ENCODE measurements around the gene TMEM131L.
"Not testable (repeated sequence)": the region's sequence is repeated elsewhere in the genome, so short reads cannot be mapped to it uniquely, and the experiment has no call there.

The TMEM131L gene

DNA sequence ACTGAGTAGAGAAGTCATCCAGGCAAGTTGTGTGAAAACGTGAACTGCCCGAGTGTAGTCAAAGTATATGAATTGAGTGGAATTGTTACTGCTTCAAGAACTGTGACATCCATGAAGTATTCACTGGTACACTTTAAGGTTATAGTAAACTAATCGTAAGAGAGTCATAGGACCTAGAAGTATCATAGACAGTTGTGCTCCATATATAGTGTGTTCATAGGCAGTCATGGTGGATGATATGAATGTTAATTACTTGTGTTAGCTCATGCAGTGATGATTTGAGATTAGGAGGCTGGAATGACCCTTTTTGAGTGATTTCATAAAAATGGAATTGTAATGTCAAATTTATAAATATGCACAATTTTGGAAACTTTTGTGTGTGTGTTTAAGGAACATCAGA is 136.6 kb downstream of the TMEM131L start:
- H2BK5ac ChIP-seq (ENCODE audit: low read depth, low read length, poor library complexity, severe bottlenecking) = no peak overlapping the region
- H2BK12ac ChIP-seq (ENCODE audit: low read length in 2 of 2) = no peak overlapping the region
- peaks cover under 1% of the 10 kb centered on the region for H3K4me1 ChIP-seq (ENCODE audit: control insufficient read depth, insufficient read depth, low read depth, low read length)
- no peak overlapping the region for H3K27ac ChIP-seq (ENCODE audit: low read length, poor library complexity, severe bottlenecking)
- DNase-seq = no peak
- no peaks in the 10 kb centered on the region for H3K9me3 ChIP-seq (ENCODE audit: control insufficient read depth, low read length)
- H2BK15ac ChIP-seq (ENCODE audit: low read depth, poor library complexity, severe bottlenecking) = no peak overlapping the region
- WGBS = 99% methylated on average over 3 of the region's 3 CpGs
- H3K18ac ChIP-seq (ENCODE audit: low read depth in 1 of 2, low read length in 2 of 2) = no peak overlapping the region
- H2AK5ac ChIP-seq (ENCODE audit: low read length, severe bottlenecking) = no peak overlapping the region
- no peak overlapping the region for H3K23ac ChIP-seq (ENCODE audit: low read length in 2 of 2)
- no peak overlapping the region for H3K4ac ChIP-seq (ENCODE audit: low read depth in 1 of 2, low read length in 2 of 2)
- H3K79me1 ChIP-seq (replicated peaks; ENCODE audit: low read length, poor library complexity, severe bottlenecking) = no peaks in the 10 kb centered on the region
- no peak overlapping the region for H3K14ac ChIP-seq (ENCODE audit: low read length in 2 of 2)
- no peak overlapping the region for H4K8ac ChIP-seq (ENCODE audit: low read length)
- no peak overlapping the region for H2AFZ ChIP-seq (ENCODE audit: low read depth, low read length)
- no peak overlapping the region for H2BK120ac ChIP-seq (ENCODE audit: low read depth, low read length)
- no peaks in the 10 kb centered on the region for H3K27me3 ChIP-seq (ENCODE audit: control insufficient read depth in 1 of 2, insufficient read depth in 1 of 2, low read length in 2 of 2)
- peaks cover 14 to 32% of the 10 kb centered on the region in 2 experiments for H3K36me3 ChIP-seq (ENCODE audit: control insufficient read depth in 1 of 2, insufficient read depth in 2 of 2, low read depth in 1 of 2, low read length in 2 of 2)
- H4K91ac ChIP-seq (ENCODE audit: low read length) = no peak overlapping the region
- no peak overlapping the region for H3K9ac ChIP-seq (ENCODE audit: low read length)
- H3K4me2 ChIP-seq (ENCODE audit: low read length, poor library complexity, severe bottlenecking) = no peak overlapping the region
- H3K4me3 ChIP-seq (ENCODE audit: insufficient read depth in 1 of 2, low read depth in 1 of 2, low read length in 2 of 2) = no peak overlapping the region

DNA sequence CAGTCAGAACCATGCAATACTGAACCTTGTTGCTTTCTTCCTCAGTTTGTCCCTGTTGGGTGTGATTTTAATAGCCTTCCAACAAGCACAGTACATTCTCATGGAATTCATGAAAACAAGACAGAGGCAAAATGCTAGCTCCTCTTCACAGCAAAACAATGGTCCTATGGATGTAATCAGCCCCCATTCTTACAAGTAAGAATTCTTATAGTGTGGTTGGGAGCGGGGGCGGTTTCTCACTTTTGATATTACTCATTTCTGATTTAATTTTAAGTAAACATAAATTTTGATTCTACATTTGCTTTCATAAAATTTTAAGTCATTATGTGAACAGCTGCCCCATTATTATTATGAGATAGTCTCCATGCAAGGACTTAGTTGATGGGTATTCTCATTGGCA is 137.1 kb downstream of the TMEM131L start:
- no peak overlapping the region for H2BK15ac ChIP-seq (ENCODE audit: low read depth, poor library complexity, severe bottlenecking)
- no peak overlapping the region for H3K23ac ChIP-seq (ENCODE audit: low read length in 2 of 2)
- H3K9me3 ChIP-seq (ENCODE audit: control insufficient read depth, low read length) = no peaks in the 10 kb centered on the region
- no peak overlapping the region for H2BK5ac ChIP-seq (ENCODE audit: low read depth, low read length, poor library complexity, severe bottlenecking)
- H3K4ac ChIP-seq (ENCODE audit: low read depth in 1 of 2, low read length in 2 of 2) = no peak overlapping the region
- peaks cover 2% of the 10 kb centered on the region for H3K4me1 ChIP-seq (ENCODE audit: control insufficient read depth, insufficient read depth, low read depth, low read length)
- no peak overlapping the region for H4K91ac ChIP-seq (ENCODE audit: low read length)
- H3K4me2 ChIP-seq (ENCODE audit: low read length, poor library complexity, severe bottlenecking) = no peak overlapping the region
- no peak overlapping the region for H2BK120ac ChIP-seq (ENCODE audit: low read depth, low read length)
- H3K18ac ChIP-seq (ENCODE audit: low read depth in 1 of 2, low read length in 2 of 2) = no peak overlapping the region
- H2AFZ ChIP-seq (ENCODE audit: low read depth, low read length) = no peak overlapping the region
- H4K8ac ChIP-seq (ENCODE audit: low read length) = no peak overlapping the region
- H3K9ac ChIP-seq (ENCODE audit: low read length) = no peak overlapping the region
- no peaks in the 10 kb centered on the region for H3K27me3 ChIP-seq (ENCODE audit: control insufficient read depth in 1 of 2, insufficient read depth in 1 of 2, low read length in 2 of 2)
- H3K79me1 ChIP-seq (replicated peaks; ENCODE audit: low read length, poor library complexity, severe bottlenecking) = no peaks in the 10 kb centered on the region
- H2AK5ac ChIP-seq (ENCODE audit: low read length, severe bottlenecking) = no peak overlapping the region
- no peak overlapping the region for H2BK12ac ChIP-seq (ENCODE audit: low read length in 2 of 2)
- peaks cover 14 to 32% of the 10 kb centered on the region in 2 experiments for H3K36me3 ChIP-seq (ENCODE audit: control insufficient read depth in 1 of 2, insufficient read depth in 2 of 2, low read depth in 1 of 2, low read length in 2 of 2)
- H3K4me3 ChIP-seq (ENCODE audit: insufficient read depth in 1 of 2, low read depth in 1 of 2, low read length in 2 of 2) = no peak overlapping the region
- WGBS = no CpG with 5 or more reads among the region's 2 CpGs
- no peak overlapping the region for H3K14ac ChIP-seq (ENCODE audit: low read length in 2 of 2)
- DNase-seq = no peak
- no peak overlapping the region for H3K27ac ChIP-seq (ENCODE audit: low read length, poor library complexity, severe bottlenecking)

DNA sequence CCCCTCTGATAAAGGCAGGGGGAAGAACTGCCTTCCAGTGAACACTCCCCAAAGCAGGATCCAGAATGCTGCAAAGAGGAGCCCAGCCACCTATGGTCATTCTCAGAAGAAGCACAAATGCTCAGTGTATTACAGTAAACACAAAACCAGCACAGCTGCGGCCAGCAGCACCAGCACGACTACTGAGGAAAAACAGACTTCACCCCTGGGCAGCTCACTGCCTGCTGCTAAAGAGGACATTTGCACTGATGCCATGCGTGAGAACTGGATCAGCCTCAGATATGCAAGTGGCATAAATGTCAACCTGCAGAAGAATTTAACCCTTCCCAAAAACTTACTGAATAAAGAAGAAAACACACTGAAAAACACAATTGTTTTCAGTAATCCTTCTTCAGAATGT is 137.7 kb downstream of the TMEM131L start:
- no peaks in the 10 kb centered on the region for H3K27me3 ChIP-seq (ENCODE audit: control insufficient read depth in 1 of 2, insufficient read depth in 1 of 2, low read length in 2 of 2)
- H3K18ac ChIP-seq (ENCODE audit: low read depth in 1 of 2, low read length in 2 of 2) = no peak overlapping the region
- peaks cover 14 to 31% of the 10 kb centered on the region in 2 experiments for H3K36me3 ChIP-seq (ENCODE audit: control insufficient read depth in 1 of 2, insufficient read depth in 2 of 2, low read depth in 1 of 2, low read length in 2 of 2)
- H2AFZ ChIP-seq (ENCODE audit: low read depth, low read length) = no peak overlapping the region
- no peak overlapping the region for H4K91ac ChIP-seq (ENCODE audit: low read length)
- H3K4ac ChIP-seq (ENCODE audit: low read depth in 1 of 2, low read length in 2 of 2) = no peak overlapping the region
- H3K27ac ChIP-seq (ENCODE audit: low read length, poor library complexity, severe bottlenecking) = no peak overlapping the region
- WGBS = 97% methylated on average over 3 of the region's 3 CpGs
- H2AK5ac ChIP-seq (ENCODE audit: low read length, severe bottlenecking) = no peak overlapping the region
- H3K9me3 ChIP-seq (ENCODE audit: control insufficient read depth, low read length) = no peaks in the 10 kb centered on the region
- H2BK15ac ChIP-seq (ENCODE audit: low read depth, poor library complexity, severe bottlenecking) = no peak overlapping the region
- H2BK5ac ChIP-seq (ENCODE audit: low read depth, low read length, poor library complexity, severe bottlenecking) = no peak overlapping the region
- no peak overlapping the region for H3K23ac ChIP-seq (ENCODE audit: low read length in 2 of 2)
- no peak overlapping the region for H2BK12ac ChIP-seq (ENCODE audit: low read length in 2 of 2)
- no peak overlapping the region for H4K8ac ChIP-seq (ENCODE audit: low read length)
- H3K4me1 ChIP-seq (ENCODE audit: control insufficient read depth, insufficient read depth, low read depth, low read length) = peaks cover 2% of the 10 kb centered on the region
- H3K79me1 ChIP-seq (replicated peaks; ENCODE audit: low read length, poor library complexity, severe bottlenecking) = no peaks in the 10 kb centered on the region
- H3K9ac ChIP-seq (ENCODE audit: low read length) = no peak overlapping the region
- no peak overlapping the region for H2BK120ac ChIP-seq (ENCODE audit: low read depth, low read length)
- no peak overlapping the region for H3K4me2 ChIP-seq (ENCODE audit: low read length, poor library complexity, severe bottlenecking)
- no peak for DNase-seq
- no peak overlapping the region for H3K4me3 ChIP-seq (ENCODE audit: insufficient read depth in 1 of 2, low read depth in 1 of 2, low read length in 2 of 2)
- H3K14ac ChIP-seq (ENCODE audit: low read length in 2 of 2) = no peak overlapping the region

DNA sequence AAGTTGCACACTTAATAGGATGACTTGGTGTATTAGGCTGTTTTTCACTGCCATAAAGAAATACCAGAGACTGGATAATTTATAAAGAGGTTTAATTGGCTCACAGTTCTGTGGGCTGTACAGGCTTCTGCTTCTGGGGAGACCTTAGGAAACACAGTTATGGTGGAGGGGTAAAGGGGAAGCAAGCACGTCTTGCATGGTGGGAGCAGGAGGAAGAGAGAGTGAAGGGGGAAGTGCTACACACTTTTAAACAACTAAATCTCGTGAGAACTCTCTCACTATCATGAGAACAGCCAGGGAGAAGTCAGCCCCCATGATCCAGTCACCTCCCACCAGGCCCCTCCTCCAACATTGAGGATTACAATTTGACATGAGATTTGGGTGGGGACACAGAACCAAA is 142.9 kb downstream of the TMEM131L start:
- H2AFZ ChIP-seq (ENCODE audit: low read depth, low read length); DNase-seq; H3K27me3 ChIP-seq (ENCODE audit: control insufficient read depth in 1 of 2, insufficient read depth in 1 of 2, low read length in 2 of 2); H4K8ac ChIP-seq (ENCODE audit: low read length); H4K91ac ChIP-seq (ENCODE audit: low read length); H3K4me1 ChIP-seq (ENCODE audit: control insufficient read depth, insufficient read depth, low read depth, low read length); H2AK5ac ChIP-seq (ENCODE audit: low read length, severe bottlenecking); H2BK12ac ChIP-seq (ENCODE audit: low read length in 2 of 2); H2BK15ac ChIP-seq (ENCODE audit: low read depth, poor library complexity, severe bottlenecking); H3K18ac ChIP-seq (ENCODE audit: low read depth in 1 of 2, low read length in 2 of 2); H3K4me3 ChIP-seq (ENCODE audit: insufficient read depth in 1 of 2, low read depth in 1 of 2, low read length in 2 of 2); H3K27ac ChIP-seq (ENCODE audit: low read length, poor library complexity, severe bottlenecking); H2BK120ac ChIP-seq (ENCODE audit: low read depth, low read length); H3K9me3 ChIP-seq (ENCODE audit: control insufficient read depth, low read length); H2BK5ac ChIP-seq (ENCODE audit: low read depth, low read length, poor library complexity, severe bottlenecking); H3K79me1 ChIP-seq (replicated peaks; ENCODE audit: low read length, poor library complexity, severe bottlenecking); H3K14ac ChIP-seq (ENCODE audit: low read length in 2 of 2); H3K9ac ChIP-seq (ENCODE audit: low read length); H3K36me3 ChIP-seq (ENCODE audit: control insufficient read depth in 1 of 2, insufficient read depth in 2 of 2, low read depth in 1 of 2, low read length in 2 of 2); H3K4ac ChIP-seq (ENCODE audit: low read depth in 1 of 2, low read length in 2 of 2); H3K4me2 ChIP-seq (ENCODE audit: low read length, poor library complexity, severe bottlenecking); H3K23ac ChIP-seq (ENCODE audit: low read length in 2 of 2): not testable (repeated sequence)
- no CpG with 5 or more reads among the region's 2 CpGs for WGBS
